ENCODE measurements around the gene METRNL.

METRNL gene

GRCh38 chr17:83099086-83099555, 19.7 kb downstream of the METRNL start:
- Histone ChIP-seq H3K36me3 (ENCODE audit: control insufficient read depth in 4 of 4, insufficient read depth in 4 of 4, low read length in 3 of 4) (peaks cover 0 to 21% (median 9%) of the 10 kb centered on the region in 4 experiments), H3K27ac (ENCODE audit: insufficient read depth in 1 of 2, low read depth in 1 of 2, low read length in 2 of 2, poor library complexity in 1 of 2, severe bottlenecking in 2 of 2) (no peak overlapping the region), H3K4me1 (ENCODE audit: control extremely low read depth in 1 of 4, control insufficient read depth in 4 of 4, insufficient read depth in 4 of 4, low read length in 3 of 4) (peaks cover 0 to 36% (median 22%) of the 10 kb centered on the region in 4 experiments), H3K9me3 (ENCODE audit: control extremely low read depth in 1 of 5, control insufficient read depth in 4 of 5, insufficient read depth in 2 of 5, low read depth in 1 of 5, low read length in 4 of 5) (no peaks in the 10 kb centered on the region), H3K27me3 (replicated peaks in 2 of 5; ENCODE audit: control insufficient read depth in 4 of 5, insufficient read depth in 5 of 5, low read length in 4 of 5) (peaks cover 0 to 40% (median 2%) of the 10 kb centered on the region in 5 experiments), H3K4me3 (ENCODE audit: control insufficient read depth in 1 of 7, extremely low read depth in 1 of 7, insufficient read depth in 4 of 7, low read depth in 2 of 7, low read length in 6 of 7) (no peak overlapping the region)
- no peak for DNase-seq
- POLR2A ChIA-PET, result interaction anchor here (1.2 kb wide), 1 partner anchor 21 kb away, joined by 4 read pairs; no protein-coding TSS in a partner anchor
- WGBS (ENCODE audit: insufficient coverage), result 72% methylated on average over 10 of the region's 12 CpGs
- CTCF ChIA-PET, result interaction anchor here (0.8 to 1.7 kb wide), 2 partner anchors 19 to 34 kb away, joined by 3 to 5 read pairs; no protein-coding TSS in a partner anchor

GRCh38 chr17:83099570-83100181, 20.3 kb downstream of the METRNL start:
- H3K27ac ChIP-seq (ENCODE audit: insufficient read depth in 1 of 2, low read depth in 1 of 2, low read length in 2 of 2, poor library complexity in 1 of 2, severe bottlenecking in 2 of 2), result no peak overlapping the region
- peak in 2 of 3 donors; percentile 43 to 47 for DNase-seq
- H3K27me3 ChIP-seq (replicated peaks in 2 of 5; ENCODE audit: control insufficient read depth in 4 of 5, insufficient read depth in 5 of 5, low read length in 4 of 5), result peaks cover 0 to 40% (median 2%) of the 10 kb centered on the region in 5 experiments
- POLR2A ChIA-PET, result no interaction called here
- H3K36me3 ChIP-seq (ENCODE audit: control insufficient read depth in 4 of 4, insufficient read depth in 4 of 4, low read length in 3 of 4), result peaks cover 0 to 16% (median 7%) of the 10 kb centered on the region in 4 experiments
- peaks cover 0 to 42% (median 24%) of the 10 kb centered on the region in 4 experiments for H3K4me1 ChIP-seq (ENCODE audit: control extremely low read depth in 1 of 4, control insufficient read depth in 4 of 4, insufficient read depth in 4 of 4, low read length in 3 of 4)
- WGBS (ENCODE audit: insufficient coverage), result 5% methylated on average over 32 of the region's 34 CpGs
- peak overlapping the region in 1 of 7 experiments; percentile 40 for H3K4me3 ChIP-seq (ENCODE audit: control insufficient read depth in 1 of 7, extremely low read depth in 1 of 7, insufficient read depth in 4 of 7, low read depth in 2 of 7, low read length in 6 of 7)
- CTCF ChIA-PET, result interaction anchor here (1.7 kb wide), 1 partner anchor 18 kb away, joined by 5 read pairs; no protein-coding TSS in a partner anchor
- no peaks in the 10 kb centered on the region for H3K9me3 ChIP-seq (ENCODE audit: control extremely low read depth in 1 of 5, control insufficient read depth in 4 of 5, insufficient read depth in 2 of 5, low read depth in 1 of 5, low read length in 4 of 5)

- DNase-seq, result no peak
- peaks cover 0 to 10% (median 4%) of the 10 kb centered on the region in 4 experiments for H3K36me3 ChIP-seq (ENCODE audit: control insufficient read depth in 4 of 4, insufficient read depth in 4 of 4, low read length in 3 of 4)
- 21% methylated on average over 4 of the region's 24 CpGs for WGBS (ENCODE audit: insufficient coverage)
- peaks cover 0 to 40% (median 2%) of the 10 kb centered on the region in 5 experiments for H3K27me3 ChIP-seq (replicated peaks in 2 of 5; ENCODE audit: control insufficient read depth in 4 of 5, insufficient read depth in 5 of 5, low read length in 4 of 5)
- H3K9me3 ChIP-seq (ENCODE audit: control extremely low read depth in 1 of 5, control insufficient read depth in 4 of 5, insufficient read depth in 2 of 5, low read depth in 1 of 5, low read length in 4 of 5), result no peaks in the 10 kb centered on the region
- peaks cover 0 to 42% (median 24%) of the 10 kb centered on the region in 4 experiments for H3K4me1 ChIP-seq (ENCODE audit: control extremely low read depth in 1 of 4, control insufficient read depth in 4 of 4, insufficient read depth in 4 of 4, low read length in 3 of 4)
- no peak overlapping the region for H3K27ac ChIP-seq (ENCODE audit: insufficient read depth in 1 of 2, low read depth in 1 of 2, low read length in 2 of 2, poor library complexity in 1 of 2, severe bottlenecking in 2 of 2)
- ChIA-PET POLR2A (interaction anchor here (1.5 kb wide), 1 partner anchor 16 kb away, joined by 4 read pairs; no protein-coding TSS in a partner anchor), CTCF (interaction anchor here (1.0 kb wide), 1 partner anchor 15 kb away, joined by 3 read pairs; no protein-coding TSS in a partner anchor)
- H3K4me3 ChIP-seq (ENCODE audit: control insufficient read depth in 1 of 7, extremely low read depth in 1 of 7, insufficient read depth in 4 of 7, low read depth in 2 of 7, low read length in 6 of 7), result no peak overlapping the region
Measured at GRCh38 chr17:83100220-83100852, 20.9 kb downstream of the METRNL start.

- POLR2A ChIA-PET, result interaction anchor here (1.5 kb wide), 1 partner anchor 17 kb away, joined by 4 read pairs; no protein-coding TSS in a partner anchor
Measured at GRCh38 chr17:83100853-83101391, 21.5 kb downstream of the METRNL start.

GRCh38 chr17:83101805-83102480, 22.5 kb downstream of the METRNL start:
- no peak for DNase-seq
- no peaks in the 10 kb centered on the region for H3K36me3 ChIP-seq (ENCODE audit: control insufficient read depth in 4 of 4, insufficient read depth in 4 of 4, low read length in 3 of 4)
- H3K27ac ChIP-seq (ENCODE audit: insufficient read depth in 1 of 2, low read depth in 1 of 2, low read length in 2 of 2, poor library complexity in 1 of 2, severe bottlenecking in 2 of 2), result no peak overlapping the region
- H3K9me3 ChIP-seq (ENCODE audit: control extremely low read depth in 1 of 5, control insufficient read depth in 4 of 5, insufficient read depth in 2 of 5, low read depth in 1 of 5, low read length in 4 of 5), result no peaks in the 10 kb centered on the region
- CTCF ChIA-PET, result no interaction called here
- peaks cover 0 to 42% (median 24%) of the 10 kb centered on the region in 4 experiments for H3K4me1 ChIP-seq (ENCODE audit: control extremely low read depth in 1 of 4, control insufficient read depth in 4 of 4, insufficient read depth in 4 of 4, low read length in 3 of 4)
- POLR2A ChIA-PET, result interaction anchor here (0.5 kb wide), 1 partner anchor 53 kb away, joined by 4 read pairs; no protein-coding TSS in a partner anchor
- WGBS (ENCODE audit: insufficient coverage), result 93% methylated on average over 20 of the region's 22 CpGs
- H3K4me3 ChIP-seq (ENCODE audit: control insufficient read depth in 1 of 7, extremely low read depth in 1 of 7, insufficient read depth in 4 of 7, low read depth in 2 of 7, low read length in 6 of 7), result no peak overlapping the region
- peaks cover 0 to 40% (median 2%) of the 10 kb centered on the region in 5 experiments for H3K27me3 ChIP-seq (replicated peaks in 2 of 5; ENCODE audit: control insufficient read depth in 4 of 5, insufficient read depth in 5 of 5, low read length in 4 of 5)

More at GRCh38 chr17:83100853-83101391, 21.5 kb downstream of the METRNL start:
- 62% methylated on average over 21 of the region's 22 CpGs for WGBS (ENCODE audit: insufficient coverage)
- CTCF ChIA-PET, result interaction anchor here (1.0 kb wide), 1 partner anchor 15 kb away, joined by 3 read pairs; no protein-coding TSS in a partner anchor
- peaks cover 0 to 40% (median 2%) of the 10 kb centered on the region in 5 experiments for H3K27me3 ChIP-seq (replicated peaks in 2 of 5; ENCODE audit: control insufficient read depth in 4 of 5, insufficient read depth in 5 of 5, low read length in 4 of 5)
- H3K4me3 ChIP-seq (ENCODE audit: control insufficient read depth in 1 of 7, extremely low read depth in 1 of 7, insufficient read depth in 4 of 7, low read depth in 2 of 7, low read length in 6 of 7), result no peak overlapping the region
- no peak overlapping the region for H3K27ac ChIP-seq (ENCODE audit: insufficient read depth in 1 of 2, low read depth in 1 of 2, low read length in 2 of 2, poor library complexity in 1 of 2, severe bottlenecking in 2 of 2)
- peaks cover 0 to 4% (median 2%) of the 10 kb centered on the region in 4 experiments for H3K36me3 ChIP-seq (ENCODE audit: control insufficient read depth in 4 of 4, insufficient read depth in 4 of 4, low read length in 3 of 4)
- H3K4me1 ChIP-seq (ENCODE audit: control extremely low read depth in 1 of 4, control insufficient read depth in 4 of 4, insufficient read depth in 4 of 4, low read length in 3 of 4), result peaks cover 0 to 42% (median 24%) of the 10 kb centered on the region in 4 experiments
- H3K9me3 ChIP-seq (ENCODE audit: control extremely low read depth in 1 of 5, control insufficient read depth in 4 of 5, insufficient read depth in 2 of 5, low read depth in 1 of 5, low read length in 4 of 5), result no peaks in the 10 kb centered on the region
- peak in 1 of 3 donors; percentile 55 for DNase-seq

- Histone ChIP-seq H3K9me3 (ENCODE audit: control extremely low read depth in 1 of 5, control insufficient read depth in 4 of 5, insufficient read depth in 2 of 5, low read depth in 1 of 5, low read length in 4 of 5) (no peaks in the 10 kb centered on the region), H3K27me3 (replicated peaks in 2 of 5; ENCODE audit: control insufficient read depth in 4 of 5, insufficient read depth in 5 of 5, low read length in 4 of 5) (peaks cover 0 to 31% (median 2%) of the 10 kb centered on the region in 5 experiments), H3K27ac (ENCODE audit: insufficient read depth in 1 of 2, low read depth in 1 of 2, low read length in 2 of 2, poor library complexity in 1 of 2, severe bottlenecking in 2 of 2) (no peak overlapping the region), H3K36me3 (ENCODE audit: control insufficient read depth in 4 of 4, insufficient read depth in 4 of 4, low read length in 3 of 4) (no peaks in the 10 kb centered on the region), H3K4me3 (ENCODE audit: control insufficient read depth in 1 of 7, extremely low read depth in 1 of 7, insufficient read depth in 4 of 7, low read depth in 2 of 7, low read length in 6 of 7) (peak overlapping the region in 3 of 7 experiments; percentile 11 to 67 (median 28)), H3K4me1 (ENCODE audit: control extremely low read depth in 1 of 4, control insufficient read depth in 4 of 4, insufficient read depth in 4 of 4, low read length in 3 of 4) (peaks cover 0 to 42% (median 23%) of the 10 kb centered on the region in 4 experiments)
- POLR2A ChIA-PET, result no interaction called here
- CTCF ChIA-PET, result no interaction called here
- DNase-seq, result no peak
- WGBS (ENCODE audit: insufficient coverage), result 91% methylated on average over 20 of the region's 60 CpGs
Measured at GRCh38 chr17:83103200-83103942, 24.0 kb downstream of the METRNL start.

Measured in common myeloid progenitor, CD34-positive (primary cell).